ENCODE results near the gene RPP38. TPM values are rescaled to one million over a fixed set of nuclear protein-coding genes. Genes with fewer than 3 reads are reported as not detected.

Gene RPP38
- total RNA-seq, 1 experiment from 2014 or later: 23.3 TPM

- peaks cover 47% of the 10 kb centered on the region for H3K79me2 ChIP-seq (ENCODE audit: insufficient read depth, low read length)
- peaks cover 0 to 2% of the 10 kb centered on the region in 2 experiments; a peak in 1 of 4 replicates for H3K4me1 ChIP-seq (ENCODE audit: control insufficient read depth in 1 of 2, insufficient read depth in 2 of 2, low read length in 2 of 2)
- H4K20me1 ChIP-seq (ENCODE audit: insufficient read depth): no peaks in the 10 kb centered on the region
- TF ChIP-seq ZFX (IDR thresholded peaks at IDR 0.05) (no peak), FOSL1 (IDR thresholded peaks at IDR 0.05; ENCODE audit: low read depth) (no peak), EGR1 (IDR thresholded peaks at IDR 0.05; ENCODE audit: low read depth) (no peak), RAD21 (IDR thresholded peaks at IDR 0.05; ENCODE audit: low read depth) (no peak), POLR2AphosphoS5 (IDR thresholded peaks at IDR 0.05; ENCODE audit: low read depth, low read length) (no peak), SRF (IDR thresholded peaks at IDR 0.05; ENCODE audit: low read depth) (no peak), EZH2phosphoT487 (IDR thresholded peaks at IDR 0.05; ENCODE audit: borderline replicate concordance) (no peak), SP1 (IDR thresholded peaks at IDR 0.05; ENCODE audit: low read depth) (no peak), JUND (IDR thresholded peaks at IDR 0.05) (no peak), POLR2A (IDR thresholded peaks at IDR 0.05; ENCODE audit: borderline replicate concordance, extremely low read depth, insufficient read depth, insufficient read length) (no peak), CEBPB (IDR thresholded peaks at IDR 0.05; ENCODE audit: low read depth) (no peak), TCF7L2 (IDR thresholded peaks at IDR 0.05; ENCODE audit: borderline replicate concordance, extremely low read depth, insufficient read depth, insufficient read length) (no peak), ZBTB33 (IDR thresholded peaks at IDR 0.05; ENCODE audit: extremely low read depth, insufficient replicate concordance, low read length) (no peak), CTCF (IDR thresholded peaks at IDR 0.05 in 2 of 3, conservative IDR thresholded peaks at IDR 0.05 in 1 of 3; ENCODE audit: borderline replicate concordance in 1 of 3, insufficient read depth in 1 of 3, low read depth in 2 of 3, low read length in 2 of 3) (no peak), MAX (IDR thresholded peaks at IDR 0.05) (no peak), CBX3 (IDR thresholded peaks at IDR 0.05; ENCODE audit: low read depth) (no peak), SIN3A (IDR thresholded peaks at IDR 0.05; ENCODE audit: low read depth) (no peak), ELF1 (IDR thresholded peaks at IDR 0.05; ENCODE audit: borderline replicate concordance, low read depth) (no peak)
- H3K9ac ChIP-seq (ENCODE audit: low read length): no peak overlapping the region
- H3K36me3 ChIP-seq (ENCODE audit: control insufficient read depth in 1 of 2, insufficient read depth in 2 of 2, low read length in 2 of 2): peaks cover 0 to 6% of the 10 kb centered on the region in 2 experiments; a peak in 2 of 4 replicates
- intact Hi-C loops (cut with micrococcal nuclease): no loop called here
- RAD21 ChIA-PET (ENCODE audit: low non-redundant PET in 1 of 2, low total read pairs in 2 of 2, uncharacterized antibody in 2 of 2, unreplicated experiment in 2 of 2): no interaction called here
- no peak overlapping the region for H3K27ac ChIP-seq (ENCODE audit: low read depth, low read length)
- no peaks in the 10 kb centered on the region for H3K9me2 ChIP-seq (ENCODE audit: insufficient read depth)
- H3K27me3 ChIP-seq (ENCODE audit: insufficient read depth, low read length): no peaks in the 10 kb centered on the region
- H3K9me3 ChIP-seq (ENCODE audit: control insufficient read depth in 1 of 2, insufficient read depth in 1 of 2, low read depth in 1 of 2, low read length in 2 of 2): no peaks in the 10 kb centered on the region
- no peak overlapping the region for H3K4me3 ChIP-seq (replicated peaks in 1 of 2; ENCODE audit: low read depth in 1 of 2, low read length in 2 of 2)
- no peak for DNase-seq (ENCODE audit: low read depth, low spot score)
- CTCF ChIA-PET: interaction anchor here (1.2 kb wide), 1 partner anchor 229 kb away, joined by 3 read pairs; the partner anchor contains the start of gene FAM171A1
- no peak for ATAC-seq
- H2AFZ ChIP-seq (ENCODE audit: low read depth, low read length, poor library complexity, severe bottlenecking): no peak overlapping the region
- no peak overlapping the region for H3K4me2 ChIP-seq (ENCODE audit: low read length)
- POLR2A ChIA-PET: no interaction called here
- BruUV-seq (replicated peaks): no TSS peak
These were observed 44.2 kb downstream of the RPP38 start for GRCh38 chr10:15141136-15142054.
